Activated CD4-positive, CD25-positive, alpha-beta regulatory T cell treated with anti-CD3 and anti-CD28 coated beads, Interleukin-2, amount 50 U/mL, for 16 hours (primary cell): ENCODE data around the gene BSPH1.
"Not testable (repeated sequence)": the region's sequence is repeated elsewhere in the genome, so short reads cannot be mapped to it uniquely, and the experiment has no call there.

Source experiments
- DNase-seq: peaks from one replicate; pipeline ENCODE4 v3.0.0-alpha.2; 2020; ENCODE audit warnings: low read depth, low spot score

Gene BSPH1

DNA sequence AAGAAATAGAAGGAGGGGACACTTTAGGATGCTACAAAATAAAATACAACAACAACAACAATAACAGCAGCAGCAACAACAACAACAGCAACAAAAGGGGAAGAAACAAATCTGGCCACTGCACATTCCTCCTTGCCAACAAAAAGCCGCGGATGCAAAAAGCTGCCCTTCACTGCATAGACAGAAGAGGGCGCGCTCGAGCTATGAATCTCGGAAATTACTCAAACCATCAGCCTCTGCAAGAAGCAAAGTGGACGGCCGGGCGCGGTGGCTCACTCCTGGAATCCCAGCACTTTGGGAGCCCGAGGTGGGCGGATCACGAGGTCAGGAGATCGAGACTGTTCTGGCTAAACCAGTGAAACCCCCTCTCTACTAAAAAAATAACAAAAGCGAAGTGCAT lies 71.9 kb downstream of the BSPH1 start:
- DNase-seq = not testable (repeated sequence)
